Esophagus muscularis mucosa (tissue), 3 donors: ENCODE data around the gene MELK.

Experiments used
- CTCF ChIP-seq, 3 experiments: fragments of 200-600 bp in 2 of 3; fragments of 450-650 bp in 1 of 3; sonication (generic) in 2 of 3; IDR thresholded peaks; one replicate each; pipeline ENCODE4 v1.5.1; 2017 to 2019; ENCODE audit warnings: antibody characterized with exemption in 3 of 3, mild to moderate bottlenecking in 2 of 3, moderate library complexity in 1 of 3
- POLR2A ChIP-seq: fragments of 450-650 bp; IDR thresholded peaks from one replicate; pipeline ENCODE4 v1.6.1; 2017; ENCODE audit warnings: antibody characterized with exemption, moderate library complexity, mild to moderate bottlenecking, low read depth

GRCh38 chr9:36542355-36542754, 30.3 kb upstream of the MELK start:
- TF ChIP-seq CTCF (IDR thresholded peaks at IDR 0.05), result no peak
- no peak for TF ChIP-seq POLR2A
